ENCODE results near the gene KCNQ1. TPM values are rescaled to one million over a fixed set of nuclear protein-coding genes. Genes with fewer than 3 reads are reported as not detected.

Gene KCNQ1
- total RNA-seq, 4 donors from 2014 or later = 0.89 to 2.2 (median 1.3) TPM

- TF ChIP-seq POLR2A (IDR thresholded peaks at IDR 0.05) (no peak), CTCF (IDR thresholded peaks at IDR 0.05) (no peak), POLR2AphosphoS5 (IDR thresholded peaks at IDR 0.05) (no peak), EP300 (IDR thresholded peaks at IDR 0.05) (no peak)
- peaks cover 71% of the 10 kb centered on the region for H3K27me3 ChIP-seq
- H3K4me3 ChIP-seq = no peak overlapping the region
- H3K27ac ChIP-seq = no peak overlapping the region
- H3K4me1 ChIP-seq = peaks cover 25% of the 10 kb centered on the region
- no peaks in the 10 kb centered on the region for H3K36me3 ChIP-seq
- 87% methylated on average over 11 of the region's 11 CpGs for WGBS
- no peaks in the 10 kb centered on the region for H3K9me3 ChIP-seq
- DNase-seq (ENCODE audit: low spot score in 2 of 2) = no peak
Observed at GRCh38 chr11:2865922-2866577, 421.2 kb downstream of the KCNQ1 start.

DNA sequence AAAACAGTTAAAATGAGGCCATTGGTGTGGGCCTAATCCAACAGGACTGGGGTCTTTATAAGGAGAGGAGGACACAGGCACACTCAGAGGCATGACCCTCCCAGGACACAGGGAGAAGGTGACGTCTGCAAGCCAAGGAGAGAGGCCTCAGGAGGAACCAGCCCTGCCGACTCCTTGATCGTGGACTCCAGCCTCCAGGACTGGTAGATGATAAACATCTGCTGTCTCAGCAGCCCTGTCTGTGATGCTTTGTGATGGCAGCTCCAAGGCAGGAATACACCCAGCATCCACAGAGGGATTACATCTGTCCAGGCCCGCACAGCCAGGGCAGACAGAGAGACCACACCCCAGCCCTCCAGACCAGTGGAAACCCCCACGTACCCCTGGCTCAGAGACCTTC is 422.3 kb downstream of the KCNQ1 start:
- no peak for TF ChIP-seq POLR2A (IDR thresholded peaks at IDR 0.05)
- no peak for TF ChIP-seq EP300 (IDR thresholded peaks at IDR 0.05)
- TF ChIP-seq CTCF (IDR thresholded peaks at IDR 0.05) = no peak
- TF ChIP-seq POLR2AphosphoS5 (IDR thresholded peaks at IDR 0.05) = no peak
- 58% methylated on average over 3 of the region's 5 CpGs for WGBS
- Histone ChIP-seq H3K4me1 (peaks cover 25% of the 10 kb centered on the region), H3K27ac (no peak overlapping the region), H3K36me3 (no peaks in the 10 kb centered on the region), H3K27me3 (peaks cover 69% of the 10 kb centered on the region), H3K9me3 (no peaks in the 10 kb centered on the region), H3K4me3 (no peak overlapping the region)
- DNase-seq (ENCODE audit: low spot score in 2 of 2) = no peak

DNA sequence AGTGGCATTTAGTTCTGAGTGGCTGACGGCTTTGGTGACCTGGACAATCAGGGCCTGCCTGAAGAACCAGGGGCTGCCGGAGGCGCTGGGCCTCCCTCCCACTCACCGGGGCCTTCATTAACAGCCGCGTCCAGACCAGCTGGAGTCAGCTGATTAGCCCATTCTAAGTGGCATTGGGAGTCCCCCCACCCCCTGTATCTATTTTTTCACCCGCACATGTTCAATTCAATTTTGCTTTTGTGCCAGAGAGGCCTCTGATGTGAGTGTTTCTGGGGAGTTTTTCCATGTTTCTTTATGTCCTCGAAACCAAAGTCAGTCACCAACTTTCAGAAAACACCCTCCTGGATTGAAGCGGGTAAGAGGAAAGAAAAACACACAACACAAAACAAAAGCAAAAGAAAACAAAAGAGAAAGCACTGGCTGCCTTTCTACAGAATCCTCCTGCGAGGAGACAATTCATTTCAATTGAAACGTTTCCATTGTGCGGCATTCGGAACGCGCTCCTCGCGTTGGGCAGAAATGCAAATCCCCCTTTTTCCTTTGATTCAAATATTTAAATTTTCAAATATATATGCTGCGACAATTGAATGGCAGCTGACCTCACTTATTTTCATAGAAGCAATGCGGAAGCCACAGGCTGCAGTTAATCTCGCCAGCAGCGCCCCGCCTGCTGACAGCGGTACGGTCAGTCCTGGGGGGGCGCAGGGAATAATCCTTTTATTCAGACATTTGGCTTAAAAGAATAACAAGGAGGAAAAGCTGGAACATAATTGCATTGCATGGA is 423.1 kb downstream of the KCNQ1 start:
- no peak for DNase-seq (ENCODE audit: low spot score in 2 of 2)
- Histone ChIP-seq H3K27ac (no peak overlapping the region), H3K36me3 (no peaks in the 10 kb centered on the region), H3K4me1 (peaks cover 17% of the 10 kb centered on the region), H3K27me3 (peaks cover 61% of the 10 kb centered on the region), H3K9me3 (no peaks in the 10 kb centered on the region), H3K4me3 (no peak overlapping the region)
- no peak for TF ChIP-seq CTCF (IDR thresholded peaks at IDR 0.05)
- no peak for TF ChIP-seq POLR2AphosphoS5 (IDR thresholded peaks at IDR 0.05)
- no peak for TF ChIP-seq EP300 (IDR thresholded peaks at IDR 0.05)
- TF ChIP-seq POLR2A (IDR thresholded peaks at IDR 0.05) = no peak
- WGBS = 73% methylated on average over 25 of the region's 25 CpGs

DNA sequence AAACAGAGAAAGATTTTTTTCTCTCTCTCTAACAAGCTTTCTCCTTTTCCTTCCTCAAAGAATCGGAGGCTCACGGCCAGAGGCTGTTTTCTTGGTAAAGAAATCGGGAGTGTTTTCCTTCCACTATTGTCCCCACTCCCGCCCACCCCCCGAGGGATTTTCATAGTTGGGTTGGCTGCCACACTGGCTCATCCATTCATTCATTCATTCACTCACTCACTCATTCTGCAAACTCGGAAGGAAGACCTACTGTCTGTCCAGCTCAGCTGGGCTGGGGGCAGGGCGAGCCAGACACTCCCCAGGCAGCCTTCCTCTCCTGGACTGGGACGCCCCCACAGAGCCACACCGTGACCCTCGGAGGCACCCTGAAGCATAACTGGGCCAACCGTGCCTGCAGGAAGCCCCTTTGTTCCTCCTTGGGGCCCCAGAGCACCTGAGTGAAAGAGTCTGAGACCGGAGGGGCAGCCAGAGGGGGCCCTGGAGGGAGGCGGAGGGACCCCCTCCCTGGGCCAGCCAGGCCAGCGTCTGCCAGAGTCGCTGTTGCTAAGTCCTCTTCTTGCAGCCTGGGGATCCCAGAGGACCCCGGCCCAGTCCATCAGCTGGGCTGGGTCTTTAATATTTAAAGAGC is 423.8 kb downstream of the KCNQ1 start:
- WGBS = 34% methylated on average over 15 of the region's 16 CpGs
- DNase-seq (ENCODE audit: low spot score in 2 of 2) = no peak
- H3K27ac ChIP-seq = no peak overlapping the region
- TF ChIP-seq EP300 (IDR thresholded peaks at IDR 0.05) = no peak
- no peak for TF ChIP-seq POLR2AphosphoS5 (IDR thresholded peaks at IDR 0.05)
- no peak for TF ChIP-seq POLR2A (IDR thresholded peaks at IDR 0.05)
- TF ChIP-seq CTCF (IDR thresholded peaks at IDR 0.05) = no peak
- peaks cover 15% of the 10 kb centered on the region for H3K4me1 ChIP-seq
- no peak overlapping the region for H3K4me3 ChIP-seq
- no peaks in the 10 kb centered on the region for H3K36me3 ChIP-seq
- peaks cover 54% of the 10 kb centered on the region for H3K27me3 ChIP-seq
- H3K9me3 ChIP-seq = no peaks in the 10 kb centered on the region

GRCh38 chr11:2869134-2869526 is 424.3 kb downstream of the KCNQ1 start:
- DNase-seq (ENCODE audit: low spot score in 2 of 2) = no peak
- peaks cover 15% of the 10 kb centered on the region for H3K4me1 ChIP-seq
- peaks cover 52% of the 10 kb centered on the region for H3K27me3 ChIP-seq
- no peak overlapping the region for H3K27ac ChIP-seq
- H3K9me3 ChIP-seq = no peaks in the 10 kb centered on the region
- H3K4me3 ChIP-seq = no peak overlapping the region
- 24% methylated on average over 19 of the region's 37 CpGs for WGBS
- H3K36me3 ChIP-seq = no peaks in the 10 kb centered on the region
- no peak for TF ChIP-seq CTCF (IDR thresholded peaks at IDR 0.05)
- TF ChIP-seq POLR2A (IDR thresholded peaks at IDR 0.05) = no peak
- TF ChIP-seq POLR2AphosphoS5 (IDR thresholded peaks at IDR 0.05) = no peak
- no peak for TF ChIP-seq EP300 (IDR thresholded peaks at IDR 0.05)
